HG03520 (cell line): ENCODE results near the gene ABCG1.

Source experiments
- ATAC-seq: cut with Tn5 transposase; IDR thresholded peaks from one replicate; pipeline ENCODE4 v1.9.1; 2021; ENCODE audit warnings: mild to moderate bottlenecking, moderate library complexity; ENCODE audit not compliant: unreplicated experiment

ABCG1 gene

DNA sequence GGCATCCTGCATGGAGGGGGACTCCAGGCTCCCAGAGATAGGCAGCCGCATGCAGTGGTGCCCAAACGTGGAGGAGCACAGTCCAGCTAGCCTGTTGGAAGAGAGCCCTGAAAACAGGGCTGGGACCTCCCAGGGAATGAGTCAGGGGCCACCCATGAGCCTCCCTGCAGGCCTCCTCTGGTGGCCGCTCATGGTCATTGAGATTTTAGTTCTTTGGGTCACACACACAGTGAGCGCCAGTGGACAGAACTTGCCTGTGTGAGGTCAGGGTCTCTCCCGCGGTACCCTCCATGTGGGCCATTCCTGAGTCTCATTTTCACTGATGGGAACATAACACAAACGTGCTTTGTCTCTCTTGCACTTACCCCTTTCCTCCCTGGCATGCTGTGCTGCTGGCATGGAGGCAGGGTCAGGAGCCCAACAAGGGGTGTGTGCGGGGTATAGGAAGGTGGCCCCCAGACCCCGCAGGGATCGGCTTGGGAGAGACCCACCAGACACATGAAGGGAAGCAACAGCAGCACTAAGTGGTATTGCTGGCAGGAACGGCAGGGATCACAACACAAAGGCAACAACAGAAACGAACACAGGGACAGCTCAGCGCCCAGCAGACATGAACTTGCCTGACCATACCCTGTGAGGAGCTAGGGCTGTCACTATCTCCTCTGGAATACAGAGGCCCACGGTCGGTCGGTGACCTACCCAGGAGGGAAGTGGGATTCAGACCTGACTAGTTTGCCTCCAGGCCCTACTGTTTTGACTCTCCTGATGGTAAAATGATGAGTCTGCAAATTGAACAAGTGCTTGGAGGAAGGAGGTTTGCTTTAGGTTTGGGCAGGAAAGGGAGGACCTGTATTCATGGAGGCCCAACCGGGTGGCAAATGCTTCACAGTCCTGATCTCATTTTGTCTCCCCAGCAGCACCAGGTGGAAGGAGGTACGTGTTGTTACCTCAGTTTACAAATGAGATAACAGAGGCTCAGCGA lies 31.8 kb downstream of the ABCG1 start:
- ATAC-seq: no peak

DNA sequence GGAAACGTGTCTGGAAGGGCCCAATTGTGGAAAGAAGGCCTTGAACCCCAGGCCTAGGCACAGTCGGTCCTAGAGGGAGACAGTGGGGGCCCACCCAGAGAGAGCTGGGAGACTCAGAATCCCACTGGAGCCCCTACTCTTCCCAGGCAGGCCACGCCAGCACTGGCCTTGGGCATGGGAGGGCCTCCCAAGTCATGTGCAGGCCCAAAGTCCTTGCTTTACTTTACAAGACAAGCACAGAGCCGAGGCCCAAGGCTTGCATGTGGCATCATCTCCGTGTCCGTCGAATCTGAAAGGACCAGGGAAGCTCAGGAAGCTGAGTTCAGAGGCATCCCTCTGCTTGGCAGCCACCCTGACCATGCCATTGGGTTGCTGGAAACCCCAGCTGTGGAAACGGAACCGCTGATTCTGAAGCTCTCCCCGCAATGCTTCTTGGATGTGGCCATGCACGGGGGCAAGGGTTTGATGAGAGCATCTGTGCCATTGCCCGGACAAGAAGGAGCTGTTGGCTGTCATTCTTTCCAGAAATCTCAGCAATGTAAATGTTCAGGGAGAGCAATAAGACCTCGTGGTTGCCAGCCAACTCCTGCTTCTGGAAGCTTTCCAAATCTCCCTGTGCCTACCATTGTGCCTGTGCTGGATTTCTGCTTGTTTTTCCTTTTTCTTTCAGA lies 32.8 kb downstream of the ABCG1 start:
- ATAC-seq: no peak

DNA sequence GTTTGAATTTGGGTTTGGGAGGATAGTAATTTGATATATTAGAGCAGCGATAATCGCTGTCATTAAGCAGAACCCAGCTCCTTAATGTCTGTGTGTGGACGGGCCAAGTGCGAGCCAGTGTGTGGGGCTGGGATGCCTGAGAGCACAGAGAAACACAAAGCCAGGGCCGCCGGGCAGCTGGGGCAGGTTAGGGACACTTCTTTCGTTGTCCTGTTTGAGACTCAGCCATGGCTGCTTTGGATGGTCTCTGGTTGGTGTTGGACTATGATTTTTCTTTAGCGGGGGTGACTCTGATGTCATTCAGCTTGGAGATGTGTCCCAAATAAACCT lies 33.4 kb downstream of the ABCG1 start:
- ATAC-seq: no peak

DNA sequence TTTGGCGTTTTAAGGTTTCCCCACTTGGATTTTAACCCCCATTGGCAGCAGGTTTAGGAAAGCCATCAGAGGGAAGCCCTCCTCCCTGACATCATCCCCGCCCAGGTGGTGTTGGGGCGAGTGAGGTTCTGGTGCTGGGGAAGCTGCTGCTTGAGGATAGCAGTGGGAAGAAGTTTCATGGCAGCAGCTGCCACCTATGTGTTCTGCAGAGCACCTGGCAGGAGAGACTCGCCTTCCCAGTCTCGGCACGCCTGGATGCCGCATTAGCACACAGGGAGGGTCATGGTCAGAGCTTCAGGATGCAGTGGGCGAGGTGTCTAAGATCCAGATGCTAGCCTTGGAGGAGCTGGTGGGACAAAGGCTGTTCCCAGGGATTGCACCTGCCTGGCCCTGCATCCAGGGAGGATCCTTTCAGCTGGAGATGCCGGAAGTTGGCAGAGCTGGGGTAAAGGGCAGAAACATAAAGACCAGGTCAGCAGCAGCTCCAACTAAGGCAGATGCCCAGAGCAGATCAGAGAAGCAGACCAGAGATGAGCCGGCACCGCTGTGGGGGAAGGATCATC lies 33.9 kb downstream of the ABCG1 start:
- no peak for ATAC-seq

DNA sequence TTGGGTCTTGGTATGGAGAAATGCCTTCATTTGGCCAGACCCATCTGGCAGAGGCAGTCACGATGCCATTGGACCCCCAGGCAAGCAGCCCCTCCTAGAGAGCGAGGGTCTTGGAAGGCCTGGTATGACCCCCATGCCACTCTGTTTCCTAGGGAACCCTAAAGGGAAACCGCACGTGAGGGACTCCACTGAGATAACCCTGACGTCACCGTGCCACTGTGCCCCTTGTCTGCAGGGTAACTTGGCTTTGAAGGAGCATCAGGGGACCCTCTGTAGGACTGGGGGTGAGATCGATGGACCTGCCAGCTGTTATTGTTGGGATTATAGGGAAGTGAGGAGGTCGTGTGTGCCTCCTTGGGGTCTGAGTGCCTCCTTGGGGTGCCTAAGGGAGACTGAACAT lies 34.5 kb downstream of the ABCG1 start:
- no peak for ATAC-seq

DNA sequence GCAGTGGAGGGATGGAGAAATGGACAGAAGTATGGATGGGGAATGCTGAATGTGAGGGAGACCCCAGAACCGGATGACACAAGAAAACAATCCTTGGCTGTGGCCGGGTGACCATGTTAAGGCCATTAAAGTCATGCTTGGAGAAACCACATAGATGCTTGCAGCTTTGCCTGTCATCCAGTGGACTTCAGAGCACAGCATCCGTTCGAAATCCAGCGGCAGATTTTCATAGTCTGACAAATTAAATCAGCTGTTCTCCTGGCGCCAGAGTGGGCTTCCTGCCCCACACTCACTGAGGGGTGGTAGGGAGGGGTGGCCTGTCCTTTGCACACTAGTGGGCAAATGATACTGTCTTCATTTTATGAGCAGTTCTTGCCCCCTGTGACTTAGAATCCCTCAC lies 35.1 kb downstream of the ABCG1 start:
- no peak for ATAC-seq

DNA sequence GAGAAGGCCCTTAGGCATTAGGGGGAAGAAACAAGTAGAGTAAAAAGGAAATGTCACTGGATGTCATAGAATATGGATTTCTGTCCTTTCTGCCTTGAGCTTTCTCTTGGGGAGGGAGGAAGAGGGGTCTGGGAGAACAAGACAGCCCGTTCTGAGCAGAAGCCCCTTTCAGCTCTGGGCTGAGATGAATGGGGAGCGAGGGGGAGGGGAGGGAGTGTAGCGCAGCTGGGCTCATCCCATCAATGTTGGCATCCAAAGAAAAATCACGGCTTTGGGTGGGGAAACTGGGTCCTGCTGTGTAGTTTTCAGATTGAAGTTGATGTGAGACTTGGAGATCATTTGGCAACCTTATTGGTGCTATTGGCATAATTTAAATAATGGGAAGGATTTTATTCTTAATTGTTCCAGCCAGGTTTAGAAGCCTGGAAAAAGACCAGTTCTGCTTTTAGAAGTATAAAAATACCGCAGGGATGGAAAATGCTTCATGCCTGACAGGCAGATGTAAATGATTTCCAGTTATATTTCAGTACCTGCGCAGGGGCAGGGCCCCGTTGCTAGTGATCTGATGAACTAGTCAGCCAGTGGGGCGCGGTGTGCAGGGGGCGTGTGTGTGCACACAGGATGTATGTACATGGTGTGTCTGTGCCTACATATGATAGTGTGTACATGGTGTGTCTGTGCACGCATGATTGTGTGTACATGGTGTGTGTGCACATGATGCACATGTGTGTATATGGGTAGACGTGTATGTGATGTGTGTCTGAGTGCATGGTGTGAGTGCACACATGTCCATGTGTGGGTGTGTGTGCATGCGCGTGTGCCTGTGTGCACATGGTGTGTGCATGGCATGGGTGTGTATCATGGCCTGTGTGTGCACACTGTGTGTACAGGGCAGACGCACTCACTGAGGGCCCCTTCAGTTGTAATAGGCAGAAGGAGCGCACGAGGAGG lies 36.0 kb downstream of the ABCG1 start:
- ATAC-seq: no peak

DNA sequence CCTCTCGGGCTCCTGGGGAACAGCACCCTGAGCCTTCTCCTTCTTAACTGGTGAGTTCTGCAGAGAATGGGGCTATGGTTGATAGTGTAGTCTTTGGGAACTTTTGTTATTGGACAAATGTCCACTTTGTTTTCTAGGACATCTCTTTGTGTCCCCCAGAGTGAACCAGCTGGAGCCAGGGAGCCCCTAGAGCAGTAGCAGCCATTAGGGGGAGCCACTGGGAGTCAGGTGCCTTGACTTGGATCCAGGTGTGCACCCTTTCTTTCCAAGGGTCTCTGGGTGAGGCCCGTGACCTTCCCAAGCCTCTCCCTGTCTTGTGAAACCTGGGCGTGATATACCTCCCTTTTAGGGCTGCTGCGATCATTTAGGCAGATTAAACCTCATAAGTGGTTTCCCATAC lies 36.9 kb downstream of the ABCG1 start:
- ATAC-seq: no peak

DNA sequence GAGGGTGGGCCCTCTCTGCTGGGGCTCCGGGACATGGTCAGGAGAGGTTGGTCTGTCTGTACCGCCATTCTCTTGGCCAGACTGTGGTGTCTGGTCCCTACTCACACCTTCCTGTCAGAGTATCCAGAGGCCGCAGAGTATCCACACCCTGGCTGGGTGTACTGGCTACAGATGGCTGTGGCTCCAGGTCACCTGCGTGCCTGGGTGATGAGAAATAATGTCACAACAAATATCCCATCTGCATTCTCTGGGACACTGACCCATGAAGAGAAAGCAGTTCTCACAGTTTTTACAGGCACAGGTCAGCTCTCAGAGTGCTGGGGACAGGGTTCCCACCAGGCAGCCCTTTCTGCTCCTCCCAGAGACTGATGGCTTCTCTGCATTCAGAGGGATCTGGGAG lies 37.4 kb downstream of the ABCG1 start:
- ATAC-seq: no peak

DNA sequence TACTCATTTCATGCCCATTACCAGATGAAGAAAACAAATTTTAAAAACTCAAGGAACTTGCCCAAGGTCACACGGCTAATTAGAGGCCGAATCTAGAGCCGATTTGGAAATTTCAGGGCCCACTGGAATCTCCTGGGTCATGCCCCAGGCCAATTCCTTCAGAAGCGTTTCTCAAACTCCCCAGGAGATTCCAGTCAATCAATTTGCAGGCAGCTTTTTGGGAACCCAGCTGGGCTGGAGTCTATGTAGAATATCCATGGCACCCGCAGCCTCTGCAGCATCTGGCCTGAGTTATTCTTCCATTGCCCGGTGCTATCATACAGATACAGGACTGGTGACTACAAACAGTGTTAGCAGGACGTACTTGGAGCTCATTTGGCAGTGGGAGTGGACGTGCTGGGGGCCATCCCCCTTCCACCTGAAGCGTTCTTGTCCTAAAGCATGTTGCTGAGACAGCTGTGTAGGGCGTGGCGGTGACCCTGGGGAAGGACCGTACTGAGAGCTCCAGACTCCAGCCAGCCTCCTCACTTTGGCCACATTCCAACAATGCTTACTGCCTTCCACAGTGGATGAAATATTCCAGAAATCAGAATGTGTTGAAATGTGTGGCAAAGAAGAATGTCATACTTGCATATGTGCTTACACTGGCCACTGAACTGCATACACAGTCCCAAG lies 38.3 kb downstream of the ABCG1 start:
- ATAC-seq: no peak

DNA sequence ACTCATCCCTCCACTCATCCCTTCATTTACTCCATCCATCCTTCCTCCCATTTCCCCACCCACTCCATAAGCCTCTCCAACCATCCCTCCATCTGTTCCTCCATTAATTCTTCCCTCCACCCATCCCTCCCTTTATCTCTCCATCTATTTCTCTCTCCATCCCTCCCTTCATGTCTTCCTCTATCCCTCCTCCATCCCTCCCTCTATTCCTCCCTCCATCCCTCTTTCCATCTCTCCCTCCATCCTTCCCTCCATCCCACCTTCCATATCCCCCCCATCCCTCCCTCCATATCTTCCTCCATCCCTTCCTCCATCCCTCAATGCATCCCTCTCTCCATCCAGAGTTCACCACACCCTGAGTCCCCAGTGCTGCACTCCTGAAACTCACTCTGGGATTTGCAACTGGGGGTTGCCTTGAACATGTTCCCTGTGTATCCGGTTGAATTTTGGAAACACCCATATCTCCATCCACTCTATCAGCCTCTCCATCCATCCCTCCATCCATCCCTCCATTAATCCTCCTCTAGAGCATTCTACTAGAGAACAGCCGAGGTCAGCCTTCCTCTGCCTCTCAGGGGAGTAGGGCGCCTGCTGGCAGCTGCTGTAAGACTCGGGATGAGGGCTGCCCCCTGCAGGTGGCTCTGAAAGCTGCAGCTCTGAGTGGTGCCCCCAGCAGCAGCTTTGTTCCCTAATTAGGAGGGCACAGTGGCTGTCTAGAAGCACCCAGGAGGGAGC lies 39.4 kb downstream of the ABCG1 start:
- ATAC-seq: peak; percentile 53

DNA sequence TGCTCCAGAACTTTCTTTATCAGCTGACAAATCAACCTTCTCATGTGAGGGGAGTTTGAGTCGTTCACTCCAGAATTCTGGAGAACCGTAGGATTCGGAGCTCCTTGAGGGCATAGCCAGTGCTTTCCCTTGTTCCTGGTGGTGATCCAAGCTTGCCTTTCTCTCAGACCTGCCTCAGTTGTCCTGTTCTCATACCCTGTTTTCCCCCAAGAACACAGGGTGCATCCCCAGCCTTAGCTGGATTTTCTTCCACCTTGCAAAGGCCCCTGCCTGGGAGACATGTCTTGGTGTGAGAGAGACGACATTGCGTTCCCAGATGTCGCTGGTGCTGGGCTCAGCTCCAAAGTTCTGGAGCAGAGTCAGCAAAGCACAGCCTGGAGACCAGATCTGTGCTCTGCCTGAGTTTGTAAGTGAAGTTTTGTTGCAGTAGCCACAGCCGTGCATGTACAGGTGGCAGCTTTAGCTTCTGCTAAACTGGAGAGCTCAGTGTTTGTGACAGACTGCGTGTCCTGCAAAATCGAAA lies 40.0 kb downstream of the ABCG1 start:
- ATAC-seq: no peak

DNA sequence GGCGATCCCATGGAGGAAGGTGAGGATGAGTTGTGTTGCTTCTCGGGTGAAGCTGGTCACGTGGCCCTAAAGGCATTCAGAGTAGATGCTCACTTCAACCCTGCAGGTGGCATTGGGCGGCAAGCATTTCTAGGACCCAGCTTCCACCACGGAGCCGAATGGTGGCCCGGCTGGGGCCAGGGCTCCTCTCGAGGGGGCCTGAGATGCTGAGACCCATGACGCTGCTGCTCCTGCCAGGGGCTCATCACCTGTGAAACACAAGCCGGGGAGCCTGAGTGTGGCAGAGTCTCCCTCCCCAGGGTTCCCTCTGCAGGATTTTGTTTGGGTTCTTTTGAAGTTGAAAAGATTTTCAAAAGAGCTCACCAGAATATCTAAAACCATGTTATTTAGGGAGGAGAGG lies 41.2 kb downstream of the ABCG1 start:
- ATAC-seq: no peak

DNA sequence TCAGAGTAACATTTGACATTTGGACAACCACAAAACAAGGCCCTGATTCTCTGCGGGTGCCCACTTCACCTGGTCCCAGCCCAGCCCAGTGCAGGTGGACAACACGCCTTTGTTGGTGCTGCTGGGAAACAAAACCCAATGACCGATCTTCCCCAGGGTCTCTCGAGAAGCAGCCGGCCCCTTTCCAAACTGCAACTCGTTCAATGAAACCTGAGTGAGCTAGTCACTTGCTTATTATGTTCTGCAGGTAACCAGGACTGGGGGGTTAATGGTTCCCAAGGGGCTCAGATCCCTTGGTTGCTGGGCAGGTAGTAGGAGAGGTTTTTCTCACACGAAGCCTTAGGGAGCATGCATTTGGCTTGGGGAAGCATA lies 42.9 kb downstream of the ABCG1 start:
- no peak for ATAC-seq

DNA sequence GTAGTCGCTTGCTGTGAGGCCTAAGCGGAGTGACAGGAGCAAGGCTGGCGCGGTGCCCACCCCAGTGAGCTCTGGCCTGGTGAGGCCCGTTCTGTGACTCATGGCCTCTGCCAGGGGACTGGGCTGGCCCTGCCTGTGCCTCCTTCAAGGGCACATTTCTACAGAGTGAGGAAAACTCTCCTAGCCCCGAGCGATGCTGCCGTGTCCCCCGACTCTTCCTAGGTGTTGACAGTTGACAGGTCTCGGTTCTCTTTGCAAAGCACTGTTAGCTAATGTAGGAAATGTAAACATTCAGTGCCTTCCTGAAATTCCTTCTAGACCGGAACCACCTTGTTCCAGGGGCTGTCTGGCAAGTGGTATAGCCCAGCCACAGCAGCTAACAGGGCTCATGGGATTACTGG lies 43.9 kb downstream of the ABCG1 start:
- no peak for ATAC-seq

DNA sequence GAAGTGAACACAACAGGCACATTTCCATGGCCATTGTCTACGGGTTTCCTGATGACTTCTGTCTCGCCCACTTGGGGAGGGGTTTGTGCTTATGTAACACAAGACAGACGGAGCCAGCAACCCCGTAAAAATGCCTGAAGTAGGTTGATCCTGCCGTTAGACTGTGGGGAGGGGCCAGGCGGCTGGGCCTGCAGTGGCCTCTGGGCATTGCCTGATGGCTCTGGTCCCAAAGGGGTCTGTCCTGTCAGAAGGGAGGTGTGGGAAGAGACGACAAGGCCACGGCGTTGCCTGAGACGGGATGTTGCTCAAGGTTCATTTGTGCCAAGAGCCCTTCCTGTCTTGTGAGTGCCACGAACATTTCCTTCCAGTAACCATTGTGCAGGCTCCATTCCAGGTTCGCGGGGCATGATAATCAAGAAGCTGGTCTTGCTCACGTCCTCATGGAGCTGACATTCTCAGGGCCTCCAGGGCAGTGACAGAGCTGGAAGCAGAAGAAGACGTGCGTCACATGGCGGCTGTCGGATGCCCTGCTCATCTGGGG lies 44.7 kb downstream of the ABCG1 start:
- ATAC-seq: no peak

DNA sequence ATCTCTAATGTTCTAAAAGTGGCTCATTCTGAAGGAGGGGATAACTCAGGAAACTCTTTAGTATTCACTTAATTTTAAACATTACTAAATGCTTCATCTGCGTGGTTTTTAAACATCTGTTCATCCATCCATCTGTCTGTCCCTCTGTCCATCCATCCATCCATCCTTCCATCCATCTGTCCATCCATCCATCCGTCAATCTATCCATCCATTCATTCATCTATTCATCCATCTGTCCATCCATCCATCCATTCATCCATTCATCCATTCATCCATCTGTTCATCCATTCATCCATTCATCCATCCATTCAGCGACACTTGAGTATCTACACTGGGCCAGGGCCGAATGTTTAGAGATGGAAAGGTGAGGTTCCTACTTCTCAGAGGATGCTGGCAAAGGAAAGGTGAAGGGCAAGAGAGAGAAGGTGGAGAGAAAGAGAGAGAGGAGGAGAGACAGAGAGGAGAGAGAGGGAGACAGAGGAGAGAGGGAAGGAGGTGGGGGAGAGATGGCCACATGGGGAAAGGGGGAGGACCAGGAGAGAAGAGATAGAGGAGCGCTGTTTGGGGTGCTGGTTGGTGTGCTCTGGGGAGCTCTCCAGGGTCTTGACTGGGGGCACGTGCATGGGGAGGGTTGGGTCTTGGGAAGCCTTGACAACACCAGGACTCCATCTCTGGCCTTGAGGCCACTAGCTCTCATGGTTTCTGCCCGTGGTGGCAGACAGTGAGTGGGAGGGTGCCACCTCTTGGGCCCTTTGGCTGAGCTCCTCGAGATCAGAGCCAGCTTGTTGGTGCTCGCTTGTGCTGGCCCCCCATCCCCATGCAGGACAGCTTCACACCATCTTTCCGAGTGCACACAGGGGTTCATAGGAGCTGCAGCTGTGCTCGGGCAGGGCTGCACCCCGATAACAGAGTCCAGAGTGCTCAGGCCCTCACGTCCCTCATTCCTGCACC lies 45.6 kb downstream of the ABCG1 start:
- ATAC-seq: no peak

DNA sequence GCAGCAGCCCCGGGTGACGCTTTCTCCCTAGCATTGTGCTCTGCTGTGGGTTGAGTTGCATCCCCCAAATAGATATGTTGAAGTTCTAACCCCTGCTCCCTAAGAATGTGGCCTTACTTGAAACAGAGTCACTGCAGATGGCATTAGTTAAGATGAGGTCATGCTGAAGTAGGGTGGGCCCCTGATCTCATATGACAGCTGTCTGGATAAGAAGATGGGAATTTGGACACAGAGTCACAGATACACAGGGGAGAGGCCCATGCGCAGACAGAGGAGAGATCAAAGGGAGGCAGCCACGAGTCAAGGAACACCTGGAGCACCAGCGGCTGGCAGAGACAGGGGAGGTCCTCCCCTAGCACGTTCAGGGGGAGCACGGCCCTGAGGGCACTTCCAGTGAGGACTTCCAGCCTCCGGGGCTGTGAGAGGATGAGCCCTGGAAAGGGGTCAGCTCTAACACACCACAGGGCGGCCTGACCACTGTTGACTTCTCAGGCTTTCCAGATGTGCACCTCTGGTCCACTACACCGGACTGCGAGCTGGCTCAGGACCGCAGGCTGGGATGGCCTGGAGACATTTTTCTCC lies 46.4 kb downstream of the ABCG1 start:
- no peak for ATAC-seq
